Right lobe of liver (tissue), 6 donors: Measurements from ENCODE around the gene TTC23. TPM values are rescaled to one million over a fixed set of nuclear protein-coding genes. Genes with fewer than 3 reads are reported as not detected.
"Not testable (repeated sequence)": the region's sequence is repeated elsewhere in the genome, so short reads cannot be mapped to it uniquely, and the experiment has no call there.

Experiments used
- ATAC-seq, 4 donors: fragments of 200-7000 bp; cut with Tn5 transposase; one replicate each; pipeline ENCODE4 v1.9.1; 2020; ENCODE audit warnings: mild to moderate bottlenecking in 4 of 4, moderate library complexity in 4 of 4
- DNase-seq, 3 donors: peaks; one replicate each; pipeline ENCODE4 v3.0.0-alpha.2; 2020
- H3K27ac ChIP-seq, 3 donors: fragments of 200-600 bp; one replicate each; pipeline ENCODE4 v1.8.0; 2022
- H3K27me3 ChIP-seq, 2 donors: fragments of 200-600 bp; one replicate each; pipeline ENCODE4 v1.8.0; 2022
- H3K36me3 ChIP-seq, 4 donors: fragments of 200-600 bp; sonication (generic) in 1 of 4; one replicate each; pipeline versions ENCODE4 v1.5.1 to v1.8.0; 2017 to 2022; ENCODE audit warnings: control low read depth in 1 of 4
- H3K4me1 ChIP-seq, 4 donors: fragments of 200-600 bp; sonication (generic) in 1 of 4; one replicate each; pipeline versions ENCODE4 v1.5.1 to v1.8.0; 2017 to 2022; ENCODE audit warnings: control low read depth in 1 of 4
- H3K4me3 ChIP-seq, 3 donors: fragments of 200-600 bp; one replicate each; pipeline ENCODE4 v1.8.0; 2022
- H3K9me3 ChIP-seq, 4 donors: fragments of 200-600 bp; sonication (generic) in 1 of 4; one replicate each; pipeline versions ENCODE4 v1.5.1 to v1.8.0; 2017 to 2022; ENCODE audit warnings: control low read depth in 1 of 4
- CTCF ChIP-seq, 4 donors: fragments of 200-600 bp in 3 of 4; fragments of 450-650 bp in 1 of 4; IDR thresholded peaks; one replicate each; pipeline versions ENCODE4 v1.5.1 to v1.8.0; 2016 to 2022; ENCODE audit warnings: antibody characterized with exemption in 4 of 4, mild to moderate bottlenecking in 2 of 4
- POLR2A ChIP-seq: fragments of 450-650 bp; IDR thresholded peaks from one replicate; pipeline ENCODE4 v1.6.1; 2017; ENCODE audit warnings: antibody characterized with exemption, mild to moderate bottlenecking
- WGBS: methylation state at CpG from one replicate; pipeline ENCODE4 v1.1.6; 2018; ENCODE audit warnings: low coverage, low lambda C conversion rate; ENCODE audit not compliant: insufficient coverage; ENCODE audit errors: missing lambda C conversion rate; 5-methylcytosine and 5-hydroxymethylcytosine counted together
- intact Hi-C, 2 donors: fragments of 100-400 bp; cut with DNase I; formaldehyde crosslinking; loops; one replicate each; pipeline versions ENCODE4 v1.11.2 to v1.14.1; 2022
- total RNA-seq, 6 experiments: library from RNA; depleted of rRNA in 2 of 6; stranded (reverse); fragments of >200 nt in 2 of 6; fragmentation: NEBNext Ultra II Directional in 3 of 6; extraction: Animal tissue kit (Norgen Biotek cat#: 25700) in 3 of 6; gene quantifications; one replicate each; pipeline versions ENCODE4 v1.1.0 to v1.2.4, GENCODE V29; 2016 to 2023
- donor health status: DM: no; HTN: yes; CAD: no.
- donor health status: DM: no; HTN: no; CAD: no.
- donor health status: DM: no; HTN: no; CAD: no.
- donor health status: DM: no; HTN: yes; CAD: no.
- donor health status: DM: no; HTN: yes; CAD: no.

Gene TTC23
- total RNA-seq, 6 experiments from 2014 or later, result 6.1 to 18.4 (median 9.1) TPM

GRCh38 chr15:99239545-99240198 lies 9.7 kb downstream of the TTC23 start:
- no peak overlapping the region for H3K4me3 ChIP-seq
- intact Hi-C loops, result no loop called here
- no peak overlapping the region for H3K27ac ChIP-seq
- WGBS, result 55% methylated on average over 1 of the region's 1 CpG
- no peaks in the 10 kb centered on the region for H3K27me3 ChIP-seq
- no peak for ATAC-seq
- no peak for DNase-seq
- TF ChIP-seq CTCF (IDR thresholded peaks at IDR 0.05), result no peak
- TF ChIP-seq POLR2A, result no peak
- H3K9me3 ChIP-seq, result no peaks in the 10 kb centered on the region
- H3K4me1 ChIP-seq, result no peaks in the 10 kb centered on the region
- H3K36me3 ChIP-seq, result no peaks in the 10 kb centered on the region

- Histone ChIP-seq H3K4me3 (no peak overlapping the region), H3K36me3 (no peaks in the 10 kb centered on the region), H3K9me3 (no peaks in the 10 kb centered on the region), H3K4me1 (no peaks in the 10 kb centered on the region), H3K27me3 (no peaks in the 10 kb centered on the region), H3K27ac (no peak overlapping the region)
- DNase-seq, result no peak
- WGBS, result 94% methylated on average over 3 of the region's 3 CpGs
- intact Hi-C loops, result no loop called here
- no peak for TF ChIP-seq POLR2A
- TF ChIP-seq CTCF (IDR thresholded peaks at IDR 0.05), result no peak
- no peak for ATAC-seq
Measured at GRCh38 chr15:99238849-99239248, 10.5 kb downstream of the TTC23 start.

GRCh38 chr15:99234160-99234559 lies 15.2 kb downstream of the TTC23 start:
- intact Hi-C loops, H3K27ac ChIP-seq, H3K36me3 ChIP-seq, H3K9me3 ChIP-seq, H3K27me3 ChIP-seq, H3K4me3 ChIP-seq, DNase-seq, ATAC-seq, H3K4me1 ChIP-seq: not testable (repeated sequence)
- WGBS, result 98% methylated on average over 6 of the region's 6 CpGs

- ATAC-seq (no peak), DNase-seq (no peak)
- peaks cover 0 to 16% (median 2%) of the 10 kb centered on the region in 4 donors for H3K4me1 ChIP-seq
- no peaks in the 10 kb centered on the region for H3K27me3 ChIP-seq
- TF ChIP-seq POLR2A, result no peak
- TF ChIP-seq CTCF (IDR thresholded peaks at IDR 0.05), result no peak
- no peaks in the 10 kb centered on the region for H3K9me3 ChIP-seq
- WGBS, result 94% methylated on average over 2 of the region's 2 CpGs
- no peaks in the 10 kb centered on the region for H3K36me3 ChIP-seq
- no peak overlapping the region for H3K4me3 ChIP-seq
- intact Hi-C loops, result no loop called here
- H3K27ac ChIP-seq, result no peak overlapping the region
Measured at GRCh38 chr15:99232740-99233139, 16.6 kb downstream of the TTC23 start.

GRCh38 chr15:99230867-99231266 lies 18.5 kb downstream of the TTC23 start:
- Histone ChIP-seq H3K27me3 (no peaks in the 10 kb centered on the region), H3K4me3 (no peak overlapping the region), H3K27ac (no peak overlapping the region), H3K4me1 (peaks cover 0 to 18% (median 2%) of the 10 kb centered on the region in 4 donors), H3K9me3 (no peaks in the 10 kb centered on the region), H3K36me3 (peaks cover 0 to 6% (median 0%) of the 10 kb centered on the region in 4 donors)
- ATAC-seq (no peak), DNase-seq (no peak)
- 97% methylated on average over 3 of the region's 4 CpGs for WGBS
- intact Hi-C loops, result no loop called here
- TF ChIP-seq POLR2A, result no peak
- TF ChIP-seq CTCF (IDR thresholded peaks at IDR 0.05), result no peak
